GM12801 (cell line): ENCODE data around the gene COL6A3.

Experiments used
- TF ChIP-seq, protein P1 (sequence below): IDR thresholded peaks from one replicate; pipeline ENCODE4 v1.5.1; 2011; ENCODE audit warnings: control low read depth; ENCODE audit not compliant: insufficient read length; ENCODE audit errors: extremely low read depth

The COL6A3 gene

DNA sequence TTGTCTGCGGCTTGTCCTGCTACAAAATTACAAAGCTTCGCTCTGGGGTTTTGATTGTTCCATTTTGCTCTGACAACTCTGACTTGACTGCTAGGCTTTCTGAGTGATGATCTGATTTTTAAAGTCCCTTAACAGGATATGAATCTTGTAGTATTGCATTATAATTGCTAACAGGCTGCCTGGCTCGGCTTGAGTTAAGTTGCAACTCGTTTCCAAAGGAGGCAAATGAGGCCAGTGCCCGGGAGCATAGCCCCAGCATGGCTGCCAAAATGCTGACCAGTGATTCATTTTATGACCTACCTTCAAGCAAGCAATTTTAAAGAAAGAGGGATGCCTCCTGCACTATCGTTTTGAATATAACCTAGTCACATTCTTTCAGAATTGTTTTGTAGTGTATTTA is 135.4 kb downstream of the COL6A3 start:
- TF ChIP-seq, protein P1, sequence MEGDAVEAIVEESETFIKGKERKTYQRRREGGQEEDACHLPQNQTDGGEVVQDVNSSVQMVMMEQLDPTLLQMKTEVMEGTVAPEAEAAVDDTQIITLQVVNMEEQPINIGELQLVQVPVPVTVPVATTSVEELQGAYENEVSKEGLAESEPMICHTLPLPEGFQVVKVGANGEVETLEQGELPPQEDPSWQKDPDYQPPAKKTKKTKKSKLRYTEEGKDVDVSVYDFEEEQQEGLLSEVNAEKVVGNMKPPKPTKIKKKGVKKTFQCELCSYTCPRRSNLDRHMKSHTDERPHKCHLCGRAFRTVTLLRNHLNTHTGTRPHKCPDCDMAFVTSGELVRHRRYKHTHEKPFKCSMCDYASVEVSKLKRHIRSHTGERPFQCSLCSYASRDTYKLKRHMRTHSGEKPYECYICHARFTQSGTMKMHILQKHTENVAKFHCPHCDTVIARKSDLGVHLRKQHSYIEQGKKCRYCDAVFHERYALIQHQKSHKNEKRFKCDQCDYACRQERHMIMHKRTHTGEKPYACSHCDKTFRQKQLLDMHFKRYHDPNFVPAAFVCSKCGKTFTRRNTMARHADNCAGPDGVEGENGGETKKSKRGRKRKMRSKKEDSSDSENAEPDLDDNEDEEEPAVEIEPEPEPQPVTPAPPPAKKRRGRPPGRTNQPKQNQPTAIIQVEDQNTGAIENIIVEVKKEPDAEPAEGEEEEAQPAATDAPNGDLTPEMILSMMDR, result no peak

DNA sequence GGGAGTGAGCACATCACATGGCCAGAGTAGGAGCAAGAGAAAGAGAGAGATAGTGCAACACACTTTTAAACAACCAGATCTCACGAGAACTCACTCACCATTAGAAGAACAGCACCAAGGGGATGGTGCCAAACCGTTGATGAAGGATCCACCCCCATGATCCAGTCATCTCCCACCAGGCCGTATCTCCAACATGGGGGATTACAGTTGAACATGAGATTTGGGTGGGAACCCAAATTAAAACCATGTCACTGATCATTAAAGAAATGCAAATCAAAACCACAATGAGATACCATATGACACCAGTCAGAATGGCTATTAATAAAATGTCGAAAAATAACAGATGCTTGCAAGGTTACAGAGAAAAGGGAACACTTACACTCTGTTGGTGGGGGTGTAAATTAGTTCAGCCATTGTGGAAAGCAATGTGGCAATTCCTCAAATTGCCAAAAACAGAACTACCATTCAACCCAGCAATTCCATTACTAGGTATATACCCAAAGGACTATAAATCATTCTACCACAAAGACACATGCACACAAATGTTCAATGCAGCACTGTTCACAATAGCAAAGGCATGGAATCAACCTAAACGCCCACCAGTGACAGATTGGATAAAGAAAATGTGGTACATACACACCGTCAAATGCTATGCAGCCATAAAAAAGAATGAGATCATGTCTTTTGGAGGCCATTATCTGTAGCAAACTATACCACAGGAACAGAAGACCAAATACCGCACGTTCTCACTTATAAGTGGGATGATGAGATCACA is 137.1 kb downstream of the COL6A3 start:
- TF ChIP-seq, protein P1, result no peak
